ENCODE measurements around the gene PIP4K2A. TPM values are rescaled to one million over a fixed set of nuclear protein-coding genes. Genes with fewer than 3 reads are reported as not detected.
"Not testable (repeated sequence)": the region's sequence is repeated elsewhere in the genome, so short reads cannot be mapped to it uniquely, and the experiment has no call there.

The PIP4K2A gene
- total RNA-seq, 1 donor from 2014 or later: 37.6 TPM

DNA sequence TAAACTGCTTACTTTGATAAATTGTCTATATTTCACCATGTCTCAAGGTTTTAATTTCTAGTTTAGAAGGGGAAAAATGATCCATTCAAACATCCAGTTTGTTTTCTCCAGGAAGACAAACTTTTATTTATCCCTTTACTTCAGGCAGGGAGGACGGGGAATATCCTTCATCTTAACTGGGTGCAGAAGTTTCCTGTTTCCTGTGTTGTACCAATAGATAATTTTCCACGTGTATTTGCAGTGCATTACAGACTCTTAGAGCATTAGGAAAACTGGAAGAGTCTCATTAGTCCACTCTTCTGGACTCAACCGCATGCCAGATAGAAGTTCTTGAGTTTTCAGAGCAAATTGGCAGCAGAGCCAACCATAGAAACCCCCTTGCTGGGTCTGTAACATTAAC lies 39.4 kb upstream of the PIP4K2A start:
- Mint-ChIP-seq H3K4me1 (peaks cover 10% of the 10 kb centered on the region), H3K4me3 (no peak overlapping the region)

DNA sequence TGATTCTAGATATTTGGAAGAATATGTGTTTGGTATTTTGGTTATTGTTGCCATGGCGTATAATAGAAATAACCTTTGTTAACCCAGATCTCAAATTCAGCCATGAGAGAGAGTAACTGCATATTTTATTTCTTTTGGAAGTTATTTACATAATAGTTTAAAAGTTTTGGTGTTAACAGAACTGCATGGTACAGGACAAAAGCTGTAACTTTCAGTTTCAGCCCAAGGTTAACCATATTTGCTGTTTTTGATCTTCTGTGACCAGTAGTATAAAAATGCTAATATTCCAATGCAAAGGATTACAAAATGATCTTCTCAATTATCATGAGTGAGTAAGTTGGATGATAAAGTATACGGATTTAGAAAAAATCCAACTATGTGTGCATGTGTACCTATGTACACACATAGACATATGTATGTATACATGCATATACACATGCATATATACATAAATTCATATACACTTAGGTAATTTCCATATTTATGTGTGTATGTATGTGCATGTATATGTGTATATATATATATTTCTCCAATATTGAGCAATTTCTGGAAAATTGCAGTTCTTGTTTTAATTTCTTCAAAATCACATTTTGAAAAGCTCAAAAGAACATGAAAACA lies 38.0 kb upstream of the PIP4K2A start:
- Mint-ChIP-seq H3K36me3 (no peaks in the 10 kb centered on the region), H3K27me3 (ENCODE audit: low read depth) (no peaks in the 10 kb centered on the region), H3K9me3 (no peaks in the 10 kb centered on the region), H3K4me1 (peaks cover 10% of the 10 kb centered on the region), H3K4me3 (no peak overlapping the region), H3K27ac (no peak overlapping the region)
- TF ChIP-seq, protein P1, sequence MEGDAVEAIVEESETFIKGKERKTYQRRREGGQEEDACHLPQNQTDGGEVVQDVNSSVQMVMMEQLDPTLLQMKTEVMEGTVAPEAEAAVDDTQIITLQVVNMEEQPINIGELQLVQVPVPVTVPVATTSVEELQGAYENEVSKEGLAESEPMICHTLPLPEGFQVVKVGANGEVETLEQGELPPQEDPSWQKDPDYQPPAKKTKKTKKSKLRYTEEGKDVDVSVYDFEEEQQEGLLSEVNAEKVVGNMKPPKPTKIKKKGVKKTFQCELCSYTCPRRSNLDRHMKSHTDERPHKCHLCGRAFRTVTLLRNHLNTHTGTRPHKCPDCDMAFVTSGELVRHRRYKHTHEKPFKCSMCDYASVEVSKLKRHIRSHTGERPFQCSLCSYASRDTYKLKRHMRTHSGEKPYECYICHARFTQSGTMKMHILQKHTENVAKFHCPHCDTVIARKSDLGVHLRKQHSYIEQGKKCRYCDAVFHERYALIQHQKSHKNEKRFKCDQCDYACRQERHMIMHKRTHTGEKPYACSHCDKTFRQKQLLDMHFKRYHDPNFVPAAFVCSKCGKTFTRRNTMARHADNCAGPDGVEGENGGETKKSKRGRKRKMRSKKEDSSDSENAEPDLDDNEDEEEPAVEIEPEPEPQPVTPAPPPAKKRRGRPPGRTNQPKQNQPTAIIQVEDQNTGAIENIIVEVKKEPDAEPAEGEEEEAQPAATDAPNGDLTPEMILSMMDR (IDR thresholded peaks at IDR 0.05; ENCODE audit: unreplicated experiment): no peak
- DNase-seq (ENCODE audit: low spot score in 2 of 2, unreplicated experiment in 2 of 2): no peak

More for the DNA sequence above, 39.4 kb upstream of the PIP4K2A start:
- Mint-ChIP-seq H3K27me3 (ENCODE audit: low read depth) (no peaks in the 10 kb centered on the region), H3K9me3 (no peaks in the 10 kb centered on the region), H3K27ac (peak overlapping the region; percentile 27), H3K36me3 (no peaks in the 10 kb centered on the region)
- DNase-seq (ENCODE audit: low spot score in 2 of 2, unreplicated experiment in 2 of 2): no peak
- TF ChIP-seq, protein P1 (IDR thresholded peaks at IDR 0.05; ENCODE audit: unreplicated experiment): no peak

DNA sequence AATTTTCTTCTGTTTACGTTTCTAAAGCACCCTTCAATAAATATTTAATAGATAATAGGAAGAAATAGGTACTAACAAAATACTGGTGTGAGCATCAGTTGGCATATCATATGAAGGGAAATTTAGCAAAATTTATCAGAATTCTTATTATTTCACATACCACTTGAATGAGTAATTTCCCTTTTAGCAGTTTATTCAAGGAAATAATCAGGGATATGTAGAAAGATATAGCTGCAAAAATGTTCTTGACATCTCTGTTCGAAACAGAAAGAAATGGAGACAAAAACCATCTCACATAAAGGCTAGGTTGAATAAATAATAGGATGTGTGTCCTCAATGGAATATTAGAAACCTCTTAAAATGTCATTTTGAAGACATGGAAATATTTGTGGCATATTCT lies 35.8 kb upstream of the PIP4K2A start:
- no peaks in the 10 kb centered on the region for H3K27me3 Mint-ChIP-seq (ENCODE audit: low read depth)
- no peak overlapping the region for H3K27ac Mint-ChIP-seq
- TF ChIP-seq, protein P1 (IDR thresholded peaks at IDR 0.05; ENCODE audit: unreplicated experiment): no peak
- no peak for DNase-seq (ENCODE audit: low spot score in 2 of 2, unreplicated experiment in 2 of 2)
- H3K4me1 Mint-ChIP-seq: peaks cover 3% of the 10 kb centered on the region
- H3K36me3 Mint-ChIP-seq: no peaks in the 10 kb centered on the region
- H3K4me3 Mint-ChIP-seq: no peak overlapping the region
- peaks cover 6% of the 10 kb centered on the region for H3K9me3 Mint-ChIP-seq

DNA sequence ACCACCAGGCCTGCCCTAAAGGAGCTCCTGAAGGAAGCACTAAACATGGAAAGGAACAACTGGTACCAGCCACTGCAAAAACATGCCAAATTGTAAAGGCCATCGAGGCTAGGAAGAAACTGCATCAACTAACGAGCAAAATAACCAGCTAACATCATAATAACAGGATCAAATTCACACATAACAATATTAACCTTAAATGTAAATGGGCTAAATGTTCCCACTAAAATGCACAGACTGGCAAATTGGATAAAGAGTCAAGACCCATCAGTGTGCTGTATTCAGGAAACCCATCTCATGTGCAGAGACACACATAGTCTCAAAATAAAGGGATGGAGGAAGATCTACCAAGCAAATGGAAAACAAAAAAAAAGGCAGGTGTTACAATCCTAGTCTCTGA lies 30.5 kb upstream of the PIP4K2A start:
- not testable (repeated sequence) for H3K4me3 Mint-ChIP-seq; H3K27ac Mint-ChIP-seq; H3K4me1 Mint-ChIP-seq; H3K36me3 Mint-ChIP-seq; H3K27me3 Mint-ChIP-seq (ENCODE audit: low read depth); DNase-seq (ENCODE audit: low spot score in 2 of 2, unreplicated experiment in 2 of 2)
- peaks cover 27% of the 10 kb centered on the region for H3K9me3 Mint-ChIP-seq

DNA sequence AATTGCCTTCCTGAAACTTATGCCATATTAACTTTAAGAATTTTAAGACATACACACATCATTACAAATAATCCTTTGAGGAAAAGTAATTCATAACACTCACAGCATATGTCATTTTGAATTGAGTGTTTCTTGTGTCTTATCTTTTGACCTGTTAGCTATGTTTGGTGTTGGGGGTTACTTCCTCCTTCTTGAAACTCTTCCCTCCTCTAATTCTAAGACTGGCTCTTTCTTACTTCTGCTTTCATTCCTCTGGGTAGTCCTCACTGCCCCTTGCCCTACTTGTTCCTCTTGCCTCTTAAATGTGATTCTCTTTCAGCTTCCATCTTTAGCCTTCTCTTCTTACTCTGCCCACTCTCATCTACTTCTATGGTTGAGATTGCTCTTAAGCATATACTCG lies 28.3 kb upstream of the PIP4K2A start:
- no peak for DNase-seq (ENCODE audit: low spot score in 2 of 2, unreplicated experiment in 2 of 2)
- peaks cover 3% of the 10 kb centered on the region for H3K4me1 Mint-ChIP-seq
- TF ChIP-seq, protein P1 (IDR thresholded peaks at IDR 0.05; ENCODE audit: unreplicated experiment): no peak
- H3K4me3 Mint-ChIP-seq: no peak overlapping the region
- H3K9me3 Mint-ChIP-seq: peaks cover 27% of the 10 kb centered on the region
- H3K27me3 Mint-ChIP-seq (ENCODE audit: low read depth): no peaks in the 10 kb centered on the region
- H3K27ac Mint-ChIP-seq: no peak overlapping the region
- peaks cover 4% of the 10 kb centered on the region for H3K36me3 Mint-ChIP-seq

DNA sequence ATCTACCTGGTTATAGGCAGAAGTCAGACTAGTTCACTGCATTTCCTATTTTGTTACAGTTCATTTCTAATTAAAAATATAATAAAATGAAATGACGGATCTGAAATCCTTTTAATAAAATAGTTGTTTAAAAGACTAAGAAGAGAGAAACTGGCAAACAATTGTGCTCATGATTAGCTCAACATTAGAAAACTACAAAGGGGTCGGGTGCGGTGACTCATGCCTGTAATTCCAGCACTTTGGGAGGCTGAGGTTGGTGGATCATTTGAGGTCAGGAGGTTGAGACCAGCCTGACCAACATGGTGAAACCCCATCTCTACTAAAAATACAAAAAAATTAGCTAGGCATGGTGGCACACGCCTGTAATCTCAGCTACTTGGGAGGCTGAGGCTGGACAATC lies 27.3 kb upstream of the PIP4K2A start:
- H3K4me1 Mint-ChIP-seq; H3K4me3 Mint-ChIP-seq; H3K36me3 Mint-ChIP-seq; H3K27me3 Mint-ChIP-seq (ENCODE audit: low read depth); H3K27ac Mint-ChIP-seq; DNase-seq (ENCODE audit: low spot score in 2 of 2, unreplicated experiment in 2 of 2): not testable (repeated sequence)
- H3K9me3 Mint-ChIP-seq: peaks cover 27% of the 10 kb centered on the region

DNA sequence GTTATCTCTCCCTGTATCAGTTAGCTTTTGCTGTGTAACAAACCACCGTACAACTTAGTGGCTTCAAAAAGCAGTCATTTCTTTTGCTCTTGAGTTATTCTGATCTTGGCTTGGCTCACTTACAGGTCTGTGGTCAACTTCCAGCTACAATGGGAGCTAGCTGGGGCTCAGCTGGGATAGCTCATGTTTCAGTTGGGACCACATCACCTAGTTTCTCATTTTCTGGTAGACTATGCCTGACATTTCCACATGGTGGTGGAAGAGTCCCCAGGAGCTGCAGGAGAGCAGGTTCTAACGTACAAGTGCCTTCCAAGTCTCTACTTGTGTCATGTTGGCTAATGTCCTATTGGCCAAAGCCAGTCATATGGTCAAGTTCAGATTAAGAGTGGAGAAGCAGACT lies 25.8 kb upstream of the PIP4K2A start:
- peaks cover 22% of the 10 kb centered on the region for H3K9me3 Mint-ChIP-seq
- no peaks in the 10 kb centered on the region for H3K27me3 Mint-ChIP-seq (ENCODE audit: low read depth)
- TF ChIP-seq, protein P1 (IDR thresholded peaks at IDR 0.05; ENCODE audit: unreplicated experiment): no peak
- H3K27ac Mint-ChIP-seq: no peak overlapping the region
- H3K36me3 Mint-ChIP-seq: peaks cover 4% of the 10 kb centered on the region
- H3K4me1 Mint-ChIP-seq: peaks cover 3% of the 10 kb centered on the region
- H3K4me3 Mint-ChIP-seq: no peak overlapping the region
- no peak for DNase-seq (ENCODE audit: low spot score in 2 of 2, unreplicated experiment in 2 of 2)
